Cardiac muscle cell (in vitro differentiated cells and primary cell): ENCODE data around the gene SPINT3. TPM values are rescaled to one million over a fixed set of nuclear protein-coding genes. Genes with fewer than 3 reads are reported as not detected.

ENCODE experiments used
- DNase-seq, 2 donors: peaks; one replicate each; pipeline versions ENCODE4 v3.0.0 to v3.0.0-alpha.2; 2010 to 2017; ENCODE audit warnings: low read depth in 1 of 2, low spot score in 1 of 2
- H3K27ac ChIP-seq: fragments of 200-600 bp; sonication (generic); 2 replicates; pipeline ENCODE4 v1.5.1; 2016
- H3K27me3 ChIP-seq: fragments of 200-600 bp; sonication (generic); 2 replicates; pipeline ENCODE4 v1.6.0; 2016; ENCODE audit warnings: control low read depth
- H3K36me3 ChIP-seq: fragments of 200-600 bp; sonication (generic); 2 replicates; pipeline ENCODE4 v1.5.1; 2016; ENCODE audit warnings: control low read depth
- H3K4me1 ChIP-seq: fragments of 200-600 bp; sonication (generic); 2 replicates; pipeline ENCODE4 v1.8.1; 2017; ENCODE audit warnings: low read depth, mild to moderate bottlenecking, mixed run types
- H3K4me3 ChIP-seq: fragments of 200-600 bp; sonication (generic); 2 replicates; pipeline ENCODE4 v1.5.1; 2016; ENCODE audit warnings: mild to moderate bottlenecking
- H3K9me3 ChIP-seq: fragments of 200-600 bp; sonication (generic); 2 replicates; pipeline ENCODE4 v1.5.1; 2017; ENCODE audit warnings: low read depth, mild to moderate bottlenecking, control low read depth
- polyA plus RNA-seq: library from polyadenylated mRNA; unstranded; fragments of >200 nt; fragmentation: Nextera tagmentation; extraction: Ambion mirVana; gene quantifications from 2 replicates; pipeline ENCODE4 v1.2.1, GENCODE V29; 2016
- total RNA-seq: library from RNA; depleted of rRNA; stranded (reverse); fragments of >200 nt; gene quantifications from 2 replicates; pipeline ENCODE4 v1.2.3, GENCODE V29; 2016
- TF ChIP-seq, protein P1 (sequence below): IDR thresholded peaks from 2 replicates; pipeline ENCODE4 v1.5.1; 2012; ENCODE audit warnings: low read depth, mild to moderate bottlenecking, low read length

The SPINT3 gene
- total and polyA plus RNA-seq, 2 experiments from 2014 or later, result not detected

- Histone ChIP-seq H3K27me3 (peaks cover 2% of the 10 kb centered on the region), H3K27ac (no peak overlapping the region), H3K36me3 (no peaks in the 10 kb centered on the region), H3K9me3 (no peaks in the 10 kb centered on the region), H3K4me3 (no peak overlapping the region), H3K4me1 (no peaks in the 10 kb centered on the region)
- DNase-seq, result no peak
- TF ChIP-seq, protein P1, sequence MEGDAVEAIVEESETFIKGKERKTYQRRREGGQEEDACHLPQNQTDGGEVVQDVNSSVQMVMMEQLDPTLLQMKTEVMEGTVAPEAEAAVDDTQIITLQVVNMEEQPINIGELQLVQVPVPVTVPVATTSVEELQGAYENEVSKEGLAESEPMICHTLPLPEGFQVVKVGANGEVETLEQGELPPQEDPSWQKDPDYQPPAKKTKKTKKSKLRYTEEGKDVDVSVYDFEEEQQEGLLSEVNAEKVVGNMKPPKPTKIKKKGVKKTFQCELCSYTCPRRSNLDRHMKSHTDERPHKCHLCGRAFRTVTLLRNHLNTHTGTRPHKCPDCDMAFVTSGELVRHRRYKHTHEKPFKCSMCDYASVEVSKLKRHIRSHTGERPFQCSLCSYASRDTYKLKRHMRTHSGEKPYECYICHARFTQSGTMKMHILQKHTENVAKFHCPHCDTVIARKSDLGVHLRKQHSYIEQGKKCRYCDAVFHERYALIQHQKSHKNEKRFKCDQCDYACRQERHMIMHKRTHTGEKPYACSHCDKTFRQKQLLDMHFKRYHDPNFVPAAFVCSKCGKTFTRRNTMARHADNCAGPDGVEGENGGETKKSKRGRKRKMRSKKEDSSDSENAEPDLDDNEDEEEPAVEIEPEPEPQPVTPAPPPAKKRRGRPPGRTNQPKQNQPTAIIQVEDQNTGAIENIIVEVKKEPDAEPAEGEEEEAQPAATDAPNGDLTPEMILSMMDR, result no peak
Observed at GRCh38 chr20:45538209-45538799, 22.9 kb upstream of the SPINT3 start.

- TF ChIP-seq, protein P1, result no peak
- Histone ChIP-seq H3K9me3 (no peaks in the 10 kb centered on the region), H3K4me1 (no peaks in the 10 kb centered on the region), H3K27ac (no peak overlapping the region), H3K4me3 (no peak overlapping the region), H3K27me3 (peaks cover 4% of the 10 kb centered on the region), H3K36me3 (no peaks in the 10 kb centered on the region)
- no peak for DNase-seq
Observed at GRCh38 chr20:45527294-45527693, 11.9 kb upstream of the SPINT3 start.

DNA sequence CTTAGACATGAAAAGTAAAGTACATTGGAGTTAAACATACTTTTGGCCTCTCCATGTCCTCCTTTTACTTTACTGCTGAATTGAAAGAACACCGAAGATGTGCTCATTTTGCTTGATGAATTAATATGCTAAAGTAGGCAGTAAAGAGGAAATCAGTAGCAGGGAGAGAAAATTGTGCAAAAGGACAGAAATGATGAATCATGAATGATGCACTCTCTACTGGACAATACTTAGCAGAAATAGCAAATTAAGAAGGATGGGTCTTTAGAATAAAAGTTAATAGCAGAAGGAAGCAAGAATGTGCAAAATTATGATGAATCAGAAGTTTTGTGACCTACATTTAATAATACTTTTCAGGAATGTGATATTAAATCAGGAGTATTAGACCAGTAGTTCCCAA, 8.4 kb upstream of the SPINT3 start:
- Histone ChIP-seq H3K27ac (no peak overlapping the region), H3K9me3 (no peaks in the 10 kb centered on the region), H3K27me3 (peaks cover 4% of the 10 kb centered on the region), H3K4me3 (no peak overlapping the region), H3K36me3 (no peaks in the 10 kb centered on the region), H3K4me1 (peaks cover 2% of the 10 kb centered on the region)
- DNase-seq, result no peak
- TF ChIP-seq, protein P1, result no peak

DNA sequence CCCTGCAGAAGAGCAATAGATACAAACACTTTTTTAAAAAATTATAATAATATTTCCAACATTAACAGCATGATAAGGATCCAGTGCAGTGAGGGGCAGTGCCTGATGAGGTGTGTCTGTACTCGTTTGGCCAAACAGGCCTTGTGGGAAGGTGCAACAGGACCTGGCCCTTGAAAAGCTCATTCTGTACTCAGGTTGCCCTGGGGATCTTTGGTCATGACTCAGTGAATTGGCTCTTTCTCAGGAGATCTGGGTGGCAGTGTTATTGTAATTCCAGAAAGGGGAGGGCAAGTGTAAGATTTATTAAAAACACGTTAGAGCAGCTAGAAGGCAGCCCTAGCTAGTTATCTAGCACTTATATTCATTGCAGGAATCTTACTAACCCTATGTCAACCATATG, 2.9 kb upstream of the SPINT3 start:
- no peak overlapping the region for H3K4me3 ChIP-seq
- H3K9me3 ChIP-seq, result no peaks in the 10 kb centered on the region
- TF ChIP-seq, protein P1, result no peak
- no peaks in the 10 kb centered on the region for H3K36me3 ChIP-seq
- H3K27ac ChIP-seq, result no peak overlapping the region
- peaks cover 14% of the 10 kb centered on the region for H3K27me3 ChIP-seq
- peaks cover 2% of the 10 kb centered on the region for H3K4me1 ChIP-seq
- no peak for DNase-seq

DNA sequence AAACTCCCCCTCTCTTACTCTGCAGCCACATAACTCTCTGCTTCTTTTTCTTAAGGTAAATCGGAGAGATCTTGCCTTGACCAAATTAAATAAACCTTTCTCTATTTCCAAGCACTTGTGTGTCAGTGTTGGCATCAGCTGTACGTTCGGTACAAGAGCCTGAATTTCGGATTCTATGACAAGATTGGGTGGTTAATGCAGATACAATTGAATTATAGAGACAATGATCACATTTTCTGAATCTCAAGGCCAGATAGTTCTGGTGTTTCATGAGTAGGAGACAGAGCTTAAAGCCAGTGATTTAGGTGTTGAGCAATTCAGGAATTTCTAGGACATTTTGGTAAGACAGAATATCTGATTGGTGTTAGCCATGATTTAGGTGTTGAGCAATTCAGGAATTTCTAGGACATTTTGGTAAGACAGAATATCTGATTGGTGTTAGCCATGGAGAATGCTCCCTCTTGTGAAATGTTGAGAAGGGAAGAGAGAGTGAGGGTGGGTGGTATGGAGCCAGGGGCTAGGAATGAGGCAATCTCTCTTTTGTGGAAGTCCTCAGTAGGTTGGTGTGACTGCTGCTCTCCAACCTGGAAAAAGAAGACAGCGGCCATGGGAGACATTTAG, 5.1 kb downstream of the SPINT3 start:
- no peaks in the 10 kb centered on the region for H3K4me1 ChIP-seq
- no peak overlapping the region for H3K27ac ChIP-seq
- TF ChIP-seq, protein P1, result no peak
- no peak overlapping the region for H3K4me3 ChIP-seq
- peak in 1 of 2 donors; percentile 26 for DNase-seq
- peaks cover 15% of the 10 kb centered on the region for H3K27me3 ChIP-seq
- H3K9me3 ChIP-seq, result no peaks in the 10 kb centered on the region
- H3K36me3 ChIP-seq, result no peaks in the 10 kb centered on the region
